Measurements from ENCODE around the gene PKM. TPM values are rescaled to one million over a fixed set of nuclear protein-coding genes. Genes with fewer than 3 reads are reported as not detected.

Gene PKM
- total RNA-seq, 1 experiment from 2014 or later = 1,026 TPM

- Mint-ChIP-seq H3K4me3 (no peak overlapping the region), H3K27me3 (ENCODE audit: low read depth) (no peaks in the 10 kb centered on the region; the same call in 1 of the 2 replicates), H3K4me1 (peaks cover 10 to 12% of the 10 kb centered on the region in 2 experiments), H3K9me3 (no peaks in the 10 kb centered on the region), H3K36me3 (ENCODE audit: insufficient read depth in 1 of 3, low read depth in 3 of 3) (no peaks in the 10 kb centered on the region), H3K27ac (no peak overlapping the region)
- no peak overlapping the region for H3K4me2 ChIP-seq (ENCODE audit: insufficient read depth, insufficient read length, low read length)
- H3K23ac ChIP-seq (ENCODE audit: insufficient read length, low read depth, low read length) = no peak overlapping the region
- no CpG with 5 or more reads among the region's 4 CpGs for WGBS (ENCODE audit: extremely low coverage, insufficient read length, low lambda C conversion rate)
- no peak overlapping the region for H2BK15ac ChIP-seq (ENCODE audit: low read depth, low read length)
- H2BK20ac ChIP-seq (ENCODE audit: low read depth, low read length, poor library complexity, severe bottlenecking) = no peak overlapping the region
- no peak overlapping the region for H3K9ac ChIP-seq (ENCODE audit: extremely low read depth, insufficient read length, low read length)
- no peak for TF ChIP-seq CTCF (conservative IDR thresholded peaks at IDR 0.05)
- no peaks in the 10 kb centered on the region for H3K9me3 ChIP-seq (ENCODE audit: control insufficient read depth, low read depth, low read length)
- no peak overlapping the region for H2BK5ac ChIP-seq (ENCODE audit: insufficient read length, low read length)
- H3K79me1 ChIP-seq (ENCODE audit: insufficient read depth, low read depth, low read length, poor library complexity, severe bottlenecking) = no peaks in the 10 kb centered on the region
- no peaks in the 10 kb centered on the region; the same call in 1 of the 2 replicates for H3K4me1 ChIP-seq (ENCODE audit: insufficient read depth, low read length)
- H3T11ph ChIP-seq (ENCODE audit: low read length) = no peak overlapping the region
- DNase-seq = no peak
- H3K14ac ChIP-seq (ENCODE audit: insufficient read depth, low read length) = no peak overlapping the region
- H3K23me2 ChIP-seq (ENCODE audit: insufficient read length, low read depth, low read length, poor library complexity, severe bottlenecking) = no peaks in the 10 kb centered on the region
- H3K27me3 ChIP-seq (ENCODE audit: insufficient read depth, low read length) = no peaks in the 10 kb centered on the region
- no peak overlapping the region for H4K5ac ChIP-seq (ENCODE audit: insufficient read length, low read depth, low read length)
- no peak overlapping the region for H3K56ac ChIP-seq (ENCODE audit: insufficient read length, low read depth, low read length)
- no peak overlapping the region for H3K4ac ChIP-seq (ENCODE audit: low read depth, low read length)
- no peaks in the 10 kb centered on the region for H4K20me1 ChIP-seq (ENCODE audit: control insufficient read depth, insufficient read depth, insufficient read length)
- H4K91ac ChIP-seq (ENCODE audit: insufficient read length, low read depth, low read length) = no peak overlapping the region
- H2AK5ac ChIP-seq (ENCODE audit: insufficient read length, low read length) = no peak overlapping the region
- H3K79me2 ChIP-seq (ENCODE audit: insufficient read depth, low read length) = no peaks in the 10 kb centered on the region
- H3K27ac ChIP-seq (ENCODE audit: insufficient read length, low read depth, low read length) = no peak overlapping the region
- H2BK120ac ChIP-seq (ENCODE audit: low read depth, low read length, poor library complexity, severe bottlenecking) = no peak overlapping the region
- no peak overlapping the region for H4K8ac ChIP-seq (replicated peaks; ENCODE audit: insufficient read length, low read depth, low read length)
- H2AFZ ChIP-seq (ENCODE audit: low read length) = no peak overlapping the region
- H3K18ac ChIP-seq (ENCODE audit: insufficient read length, low read depth, low read length) = no peak overlapping the region
- no peak overlapping the region for H2BK12ac ChIP-seq (ENCODE audit: insufficient read length, low read depth, low read length)
Observed at GRCh38 chr15:72168808-72169190, 62.2 kb downstream of the PKM start.
